A673 (cell line): ENCODE data around the gene TAC3. TPM values are rescaled to one million over a fixed set of nuclear protein-coding genes. Genes with fewer than 3 reads are reported as not detected.

Source experiments
- BruUV-seq: library from RNA; stranded (reverse); fragments of 400-500 nt; replicated peaks from 2 replicates; lab custom pipeline; 2021; lab: Mats Ljungman, UMichigan
- CTCF ChIA-PET: fragments of 300-600 bp; sonication (Branson Sonifier 250); formaldehyde crosslinking; loops from one replicate; lab custom pipeline; 2022; ENCODE audit warnings: antibody characterized with exemption; lab: Charles Lee
- POLR2A ChIA-PET: fragments of 300-600 bp; sonication (Branson Sonifier 250); formaldehyde crosslinking; loops from one replicate; lab custom pipeline; 2022; ENCODE audit warnings: antibody characterized with exemption; ENCODE audit not compliant: low non-redundant PET; lab: Charles Lee
- DNase-seq: peaks from one replicate; pipeline ENCODE4 v3.0.0-alpha.2; 2015; ENCODE audit warnings: low spot score
- H3K27ac ChIP-seq: fragments of 200-600 bp; sonication (generic); 2 replicates; pipeline ENCODE4 v1.5.1; 2016; ENCODE audit warnings: mixed run types, low read depth, mild to moderate bottlenecking, mixed read lengths, antibody characterized with exemption, low read length; ENCODE audit not compliant: poor library complexity, severe bottlenecking
- H3K27me3 ChIP-seq: fragments of 200-600 bp; sonication (generic); replicated peaks from 2 replicates; pipeline ENCODE4 v1.6.1; 2017; ENCODE audit warnings: mixed run types, low read depth, mild to moderate bottlenecking, mixed read lengths, antibody characterized with exemption, low read length; ENCODE audit not compliant: insufficient read depth, poor library complexity
- H3K36me3 ChIP-seq: fragments of 200-600 bp; sonication (generic); 2 replicates; pipeline ENCODE4 v1.6.1; 2016; ENCODE audit warnings: mixed run types, mild to moderate bottlenecking, mixed read lengths, antibody characterized with exemption, low read length; ENCODE audit not compliant: insufficient read depth, poor library complexity, severe bottlenecking
- H3K4me1 ChIP-seq: fragments of 200-600 bp; sonication (generic); 2 replicates; pipeline ENCODE4 v1.6.1; 2017; ENCODE audit warnings: mixed run types, mild to moderate bottlenecking, mixed read lengths, antibody characterized with exemption, low read length; ENCODE audit not compliant: insufficient read depth, poor library complexity, severe bottlenecking
- H3K4me3 ChIP-seq: fragments of 200-600 bp; sonication (generic); 2 replicates; pipeline ENCODE4 v1.5.1; 2016; ENCODE audit warnings: low read depth, mixed run types, mild to moderate bottlenecking, mixed read lengths, low read length; ENCODE audit not compliant: poor library complexity, severe bottlenecking
- H3K9me3 ChIP-seq: fragments of 200-600 bp; sonication (generic); 2 replicates; pipeline ENCODE4 v1.6.1; 2016; ENCODE audit warnings: mixed run types, low read depth, mild to moderate bottlenecking, mixed read lengths, antibody characterized with exemption, low read length; ENCODE audit not compliant: poor library complexity, severe bottlenecking
- EZH2 ChIP-seq: fragments of 200-600 bp; sonication (generic); IDR thresholded peaks from 2 replicates; pipeline ENCODE4 v1.6.1; 2017; ENCODE audit warnings: borderline replicate concordance, low read depth, mild to moderate bottlenecking, mixed read lengths, antibody characterized with exemption, low read length; ENCODE audit not compliant: poor library complexity, severe bottlenecking
- intact Hi-C: fragments of 100-400 bp; cut with micrococcal nuclease; formaldehyde crosslinking; loops from one replicate; pipeline ENCODE4 v1.10.0; 2022; ENCODE audit not compliant: unreplicated experiment
- total RNA-seq: library from RNA; stranded (reverse); gene quantifications from 2 replicates; pipeline ENCODE4 v1.2.3, GENCODE V29; 2021
- TF ChIP-seq, protein P1 (sequence below): fragments of 300-800, 200-600 bp; sonication (generic); conservative IDR thresholded peaks from 2 replicates; pipeline ENCODE4 v1.5.1; 2017; ENCODE audit warnings: low read depth, mild to moderate bottlenecking, antibody characterized with exemption, low read length, moderate library complexity, mixed read lengths

Gene TAC3
- total RNA-seq, 1 experiment from 2014 or later: not detected

DNA sequence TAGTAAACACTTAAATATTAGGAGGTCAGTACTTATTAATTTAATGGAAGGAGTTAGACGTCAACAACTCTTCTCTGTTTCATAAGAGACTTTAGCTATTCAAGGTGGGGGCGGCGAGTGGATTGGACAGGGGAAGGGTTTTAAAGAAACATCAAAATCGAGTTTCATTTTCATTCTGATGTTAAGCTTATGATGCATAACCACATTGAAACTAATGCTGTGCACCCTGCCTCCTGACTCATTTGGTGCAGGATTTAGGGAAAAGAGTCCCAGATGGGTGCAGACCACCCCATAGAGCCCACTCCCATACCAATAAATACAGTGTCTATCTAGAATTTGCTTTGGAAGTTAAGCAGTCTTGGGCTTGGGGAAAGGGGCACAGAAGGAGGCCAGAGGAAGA, 17.3 kb downstream of the TAC3 start:
- POLR2A ChIA-PET: no interaction called here
- no peaks in the 10 kb centered on the region for H3K4me1 ChIP-seq
- intact Hi-C loops: no loop called here
- peaks cover 47% of the 10 kb centered on the region for H3K36me3 ChIP-seq
- TF ChIP-seq, protein P1, sequence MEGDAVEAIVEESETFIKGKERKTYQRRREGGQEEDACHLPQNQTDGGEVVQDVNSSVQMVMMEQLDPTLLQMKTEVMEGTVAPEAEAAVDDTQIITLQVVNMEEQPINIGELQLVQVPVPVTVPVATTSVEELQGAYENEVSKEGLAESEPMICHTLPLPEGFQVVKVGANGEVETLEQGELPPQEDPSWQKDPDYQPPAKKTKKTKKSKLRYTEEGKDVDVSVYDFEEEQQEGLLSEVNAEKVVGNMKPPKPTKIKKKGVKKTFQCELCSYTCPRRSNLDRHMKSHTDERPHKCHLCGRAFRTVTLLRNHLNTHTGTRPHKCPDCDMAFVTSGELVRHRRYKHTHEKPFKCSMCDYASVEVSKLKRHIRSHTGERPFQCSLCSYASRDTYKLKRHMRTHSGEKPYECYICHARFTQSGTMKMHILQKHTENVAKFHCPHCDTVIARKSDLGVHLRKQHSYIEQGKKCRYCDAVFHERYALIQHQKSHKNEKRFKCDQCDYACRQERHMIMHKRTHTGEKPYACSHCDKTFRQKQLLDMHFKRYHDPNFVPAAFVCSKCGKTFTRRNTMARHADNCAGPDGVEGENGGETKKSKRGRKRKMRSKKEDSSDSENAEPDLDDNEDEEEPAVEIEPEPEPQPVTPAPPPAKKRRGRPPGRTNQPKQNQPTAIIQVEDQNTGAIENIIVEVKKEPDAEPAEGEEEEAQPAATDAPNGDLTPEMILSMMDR: no peak
- no peak for TF ChIP-seq EZH2
- H3K9me3 ChIP-seq: no peaks in the 10 kb centered on the region
- H3K27me3 ChIP-seq: no peaks in the 10 kb centered on the region
- H3K4me3 ChIP-seq: no peak overlapping the region
- CTCF ChIA-PET: no interaction called here
- no peak for DNase-seq
- BruUV-seq: no TSS peak
- H3K27ac ChIP-seq: no peak overlapping the region

- Histone ChIP-seq H3K36me3 (peaks cover 41% of the 10 kb centered on the region), H3K4me3 (no peak overlapping the region), H3K27ac (no peak overlapping the region), H3K9me3 (no peaks in the 10 kb centered on the region), H3K4me1 (no peaks in the 10 kb centered on the region), H3K27me3 (no peaks in the 10 kb centered on the region)
- ChIA-PET CTCF (no interaction called here), POLR2A (no interaction called here)
- no TSS peak for BruUV-seq
- TF ChIP-seq, protein P1: no peak
- no peak for TF ChIP-seq EZH2
- intact Hi-C loops: no loop called here
- no peak for DNase-seq
These were observed 18.0 kb downstream of the TAC3 start for GRCh38 chr12:56998316-56998715.

DNA sequence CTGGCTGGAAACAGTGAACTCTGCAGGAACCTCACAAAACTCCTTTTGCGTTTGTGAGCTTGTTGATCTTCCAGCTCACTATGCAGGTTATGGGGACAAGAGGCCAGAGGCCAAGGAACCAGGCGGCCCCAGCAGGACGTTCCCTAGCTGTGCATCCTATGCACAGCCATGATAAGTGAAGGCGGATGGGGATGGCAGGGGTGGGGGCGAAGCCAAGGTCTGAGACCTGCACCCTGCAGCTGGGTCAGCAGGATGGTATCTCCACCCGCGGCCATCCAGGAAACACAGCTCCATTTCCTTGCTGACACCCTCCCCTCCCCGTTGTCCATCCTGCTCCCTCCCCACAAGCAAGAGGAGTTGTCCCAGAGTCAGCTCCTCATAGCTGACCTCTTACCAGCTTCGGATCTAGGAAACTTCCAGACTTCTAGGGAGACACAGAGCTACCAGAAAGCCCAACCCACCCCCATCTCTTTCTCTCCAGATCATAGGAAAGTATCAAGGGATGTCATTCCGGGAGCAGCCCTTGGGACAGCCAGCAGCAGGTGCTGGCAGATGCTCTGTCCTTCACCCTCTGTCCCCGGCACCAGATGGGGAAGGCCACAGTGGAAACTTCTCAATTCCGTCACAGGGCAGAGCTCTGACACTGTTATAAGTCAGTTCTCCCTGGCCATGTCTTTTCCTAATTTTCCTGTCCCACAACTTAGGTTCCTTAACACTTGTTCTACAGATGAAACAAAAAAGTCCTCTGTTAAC, 19.4 kb downstream of the TAC3 start:
- intact Hi-C loops: no loop called here
- TF ChIP-seq, protein P1: no peak
- no peak for TF ChIP-seq EZH2
- POLR2A ChIA-PET: no interaction called here
- Histone ChIP-seq H3K4me1 (no peaks in the 10 kb centered on the region), H3K36me3 (peaks cover 27% of the 10 kb centered on the region), H3K9me3 (no peaks in the 10 kb centered on the region), H3K27ac (no peak overlapping the region), H3K4me3 (no peak overlapping the region), H3K27me3 (no peaks in the 10 kb centered on the region)
- no TSS peak for BruUV-seq
- CTCF ChIA-PET: no interaction called here
- no peak for DNase-seq
